A549 (cell line): Measurements from ENCODE around the gene DDR2. TPM values are rescaled to one million over a fixed set of nuclear protein-coding genes. Genes with fewer than 3 reads are reported as not detected.

Experiments used
- ATAC-seq, 2 experiments: fragments of 200-7000 bp in 1 of 2; fragments of >200 bp in 1 of 2; cut with Nextera tagmentation in 1 of 2; cut with Tn5 transposase in 1 of 2; 3 replicates each; pipeline versions ENCODE4 v1.8.0 to v1.9.1; 2018 to 2020; ENCODE audit warnings: mild to moderate bottlenecking in 1 of 2, moderate library complexity in 1 of 2
- CTCF ChIA-PET: fragments of 300-600 bp; sonication (Branson Sonifier 250); formaldehyde crosslinking; extraction: SDS; loops from one replicate; lab custom pipeline; 2021; ENCODE audit warnings: antibody characterized with exemption, inconsistent platforms; lab: Yijun Ruan, JAX
- POLR2A ChIA-PET: fragments of 350-600 bp; formaldehyde crosslinking; extraction: SDS; loops from one replicate; lab custom pipeline; 2021; ENCODE audit warnings: antibody characterized with exemption, inconsistent platforms; lab: Yijun Ruan, JAX
- DNase-seq, 2 experiments: peaks; one replicate each; pipeline versions ENCODE4 v3.0.0 to v3.0.0-alpha.2; 2011 to 2016; ENCODE audit warnings: low read depth in 1 of 2, low spot score in 1 of 2
- FAIRE-seq: peaks from 2 replicates; lab custom pipeline; 2011; peaks lifted over from hg19 to GRCh38; lab: Jason Lieb, UNC
- H3K27ac ChIP-seq, 2 experiments: fragments of >200 bp; sonication (Bioruptor Twin); formaldehyde crosslinking; 3 replicates each; pipeline ENCODE4 v1.5.1; 2016 to 2017
- H3K4me1 ChIP-seq: fragments of >200 bp; sonication (Bioruptor Twin); formaldehyde crosslinking; 3 replicates; pipeline ENCODE4 v1.6.1; 2016
- H3K4me2 ChIP-seq: fragments of >200 bp; sonication (Bioruptor Twin); formaldehyde crosslinking; 3 replicates; pipeline ENCODE4 v1.6.1; 2016
- H3K4me3 ChIP-seq: fragments of >200 bp; sonication (Bioruptor Twin); formaldehyde crosslinking; 3 replicates; pipeline ENCODE4 v1.5.1; 2016
- H3K9me3 ChIP-seq: fragments of >200 bp; sonication (Bioruptor Twin); formaldehyde crosslinking; 3 replicates; pipeline ENCODE4 v1.6.1; 2016
- CEBPB ChIP-seq, 2 experiments: fragments of >200 bp in 1 of 2; sonication (Bioruptor Twin) in 1 of 2; formaldehyde crosslinking in 1 of 2; IDR thresholded peaks; 2 replicates each; pipeline ENCODE4 v1.6.1; 2012 to 2016
- CHD2 ChIP-seq: fragments of 150-350 bp; IDR thresholded peaks from 2 replicates; pipeline ENCODE4 v1.6.1; 2014; ENCODE audit warnings: low read length; ENCODE audit not compliant: partially characterized antibody
- CHD4 ChIP-seq: fragments of 200-600 bp; sonication (generic); IDR thresholded peaks from 2 replicates; pipeline ENCODE4 v1.6.1; 2016; ENCODE audit warnings: antibody characterized with exemption, mild to moderate bottlenecking, borderline replicate concordance
- EHF ChIP-seq: fragments of 250-450 bp; sonication (Bioruptor Pico); IDR thresholded peaks from 2 replicates; pipeline ENCODE4 v1.5.0; 2020; ENCODE audit warnings: mild to moderate bottlenecking
- EHMT2 ChIP-seq: fragments of 200-600 bp; sonication (generic); IDR thresholded peaks from 2 replicates; pipeline ENCODE4 v1.6.1; 2016; ENCODE audit warnings: antibody characterized with exemption, low read depth, mild to moderate bottlenecking, moderate library complexity
- ESRRA ChIP-seq: fragments of 150-350 bp; IDR thresholded peaks from 2 replicates; pipeline ENCODE4 v1.6.1; 2014; ENCODE audit warnings: mild to moderate bottlenecking, low read length, borderline replicate concordance
- FOSL2 ChIP-seq, 2 experiments: fragments of 450-650 bp in 1 of 2; fragments of >200 bp in 1 of 2; sonication (Bioruptor Twin) in 1 of 2; formaldehyde crosslinking; IDR thresholded peaks; 2 replicates each; pipeline versions ENCODE4 v1.5.0 to v1.6.1; 2016 to 2020; ENCODE audit warnings: mild to moderate bottlenecking in 1 of 2, moderate library complexity in 1 of 2
- HDAC2 ChIP-seq: fragments of 200-600 bp; sonication (generic); IDR thresholded peaks from 2 replicates; pipeline ENCODE4 v1.6.1; 2016
- JUN ChIP-seq, 2 experiments: fragments of >200 bp; sonication (Bioruptor Twin); formaldehyde crosslinking; IDR thresholded peaks; 2 replicates in 1 of 2; 3 replicates in 1 of 2; pipeline ENCODE4 v1.6.1; 2016 to 2017
- JUNB ChIP-seq: fragments of >200 bp; sonication (Bioruptor Twin); formaldehyde crosslinking; IDR thresholded peaks from 2 replicates; pipeline ENCODE4 v1.6.1; 2016
- KDM5A ChIP-seq: fragments of 200-600 bp; sonication (generic); IDR thresholded peaks from 2 replicates; pipeline ENCODE4 v1.6.1; 2016; ENCODE audit warnings: antibody characterized with exemption, mild to moderate bottlenecking
- NFE2L2 ChIP-seq: fragments of 150-350 bp; conservative IDR thresholded peaks from 2 replicates; pipeline ENCODE4 v1.6.1; 2014; ENCODE audit warnings: low read length
- NPAS2 ChIP-seq: fragments of 250-450 bp; sonication (Bioruptor Pico); IDR thresholded peaks from 2 replicates; pipeline ENCODE4 v1.8.0; 2022; ENCODE audit warnings: mild to moderate bottlenecking, moderate library complexity, borderline replicate concordance
- NR3C1 ChIP-seq: fragments of >200 bp; sonication (Bioruptor Twin); formaldehyde crosslinking; IDR thresholded peaks from 3 replicates; pipeline ENCODE4 v1.6.1; 2017
- PHF8 ChIP-seq: fragments of 200-600 bp; sonication (generic); IDR thresholded peaks from 2 replicates; pipeline ENCODE4 v1.6.1; 2016; ENCODE audit warnings: low read depth, mild to moderate bottlenecking, antibody characterized with exemption, moderate library complexity, borderline replicate concordance
- POLR2A ChIP-seq: IDR thresholded peaks from 2 replicates; pipeline ENCODE4 v1.6.1; 2012; ENCODE audit warnings: mild to moderate bottlenecking, low read length
- POLR2AphosphoS2 ChIP-seq: conservative IDR thresholded peaks from 2 replicates; pipeline ENCODE4 v1.6.1; 2012; ENCODE audit warnings: low read length, improper control_type of control experiment, inconsistent platforms
- RFX5 ChIP-seq: fragments of 450-650 bp; IDR thresholded peaks from 2 replicates; pipeline ENCODE4 v1.7.1; 2014; ENCODE audit warnings: antibody characterized with exemption, mild to moderate bottlenecking, moderate library complexity
- TFCP2L1 ChIP-seq: fragments of 250-450 bp; sonication (Bioruptor Pico); IDR thresholded peaks from 2 replicates; pipeline ENCODE4 v1.5.0; 2021; ENCODE audit warnings: mild to moderate bottlenecking
- USF2 ChIP-seq: fragments of 450-650 bp; IDR thresholded peaks from 2 replicates; pipeline ENCODE4 v1.6.1; 2014; ENCODE audit warnings: antibody characterized with exemption
- WGBS: methylation state at CpG from one replicate; pipeline ENCODE4 v1.1.6; 2017; ENCODE audit errors: missing lambda C conversion rate; 5-methylcytosine and 5-hydroxymethylcytosine counted together
- polyA plus RNA-seq, 4 experiments: library from polyadenylated mRNA; depleted of rRNA in 3 of 4; stranded (reverse); fragments of >200 nt; fragmentation: RNase III in 1 of 4; extraction: RNeasy Plus Mini Kit Qiagen cat#74134 plus additional on column Dnase treatment in 1 of 4; gene quantifications; 2 replicates in 3 of 4; 3 replicates in 1 of 4; pipeline ENCODE4 v1.2.3, GENCODE V29; 2011 to 2017
- TF ChIP-seq, protein P1 (sequence below): fragments of >200 bp; sonication (Bioruptor Twin); formaldehyde crosslinking; IDR thresholded peaks from 3 replicates; pipeline ENCODE4 v1.5.1; 2016
- TF ChIP-seq, protein P2 (sequence below): fragments of 150-350 bp; IDR thresholded peaks from 2 replicates; pipeline ENCODE4 v1.6.1; 2014; ENCODE audit warnings: low read depth, mild to moderate bottlenecking, low read length
- TF ChIP-seq, protein P3 (sequence below): fragments of 250-450 bp; sonication (Bioruptor Pico); IDR thresholded peaks from 2 replicates; pipeline ENCODE4 v1.5.0; 2020; ENCODE audit warnings: low read depth, mild to moderate bottlenecking, moderate library complexity
- TF ChIP-seq, protein P4 (sequence below): IDR thresholded peaks from 2 replicates; pipeline ENCODE4 v1.6.1; 2012

Gene DDR2
- polyA plus RNA-seq, 2 of the 4 experiments (the other 2 are of a cell fraction), result 0.14 to 0.49 TPM

- Histone ChIP-seq H3K4me1 (peaks cover 29% of the 10 kb centered on the region; the same call in 2 of the 3 replicates), H3K4me2 (0 out of 3 replicates have a peak overlapping the region, but pooled peaks have one; percentile 14), H3K4me3 (no peak overlapping the region), H3K9me3 (no peaks in the 10 kb centered on the region), H3K27ac (0 out of 6 replicates have a peak overlapping the region, but pooled peaks of 1 of the 2 experiments have one; percentile 31)
- ATAC-seq (no peak), DNase-seq (no peak), FAIRE-seq (no peak)
- CTCF ChIA-PET, result no interaction called here
- POLR2A ChIA-PET, result no interaction called here
- TF ChIP-seq, protein P1, sequence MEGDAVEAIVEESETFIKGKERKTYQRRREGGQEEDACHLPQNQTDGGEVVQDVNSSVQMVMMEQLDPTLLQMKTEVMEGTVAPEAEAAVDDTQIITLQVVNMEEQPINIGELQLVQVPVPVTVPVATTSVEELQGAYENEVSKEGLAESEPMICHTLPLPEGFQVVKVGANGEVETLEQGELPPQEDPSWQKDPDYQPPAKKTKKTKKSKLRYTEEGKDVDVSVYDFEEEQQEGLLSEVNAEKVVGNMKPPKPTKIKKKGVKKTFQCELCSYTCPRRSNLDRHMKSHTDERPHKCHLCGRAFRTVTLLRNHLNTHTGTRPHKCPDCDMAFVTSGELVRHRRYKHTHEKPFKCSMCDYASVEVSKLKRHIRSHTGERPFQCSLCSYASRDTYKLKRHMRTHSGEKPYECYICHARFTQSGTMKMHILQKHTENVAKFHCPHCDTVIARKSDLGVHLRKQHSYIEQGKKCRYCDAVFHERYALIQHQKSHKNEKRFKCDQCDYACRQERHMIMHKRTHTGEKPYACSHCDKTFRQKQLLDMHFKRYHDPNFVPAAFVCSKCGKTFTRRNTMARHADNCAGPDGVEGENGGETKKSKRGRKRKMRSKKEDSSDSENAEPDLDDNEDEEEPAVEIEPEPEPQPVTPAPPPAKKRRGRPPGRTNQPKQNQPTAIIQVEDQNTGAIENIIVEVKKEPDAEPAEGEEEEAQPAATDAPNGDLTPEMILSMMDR, result no peak
- TF ChIP-seq NR3C1, result no peak
- TF ChIP-seq USF2, result no peak
- TF ChIP-seq NPAS2 (CRISPR knock-in tag), result no peak
- no peak for TF ChIP-seq JUNB
- TF ChIP-seq, protein P2, sequence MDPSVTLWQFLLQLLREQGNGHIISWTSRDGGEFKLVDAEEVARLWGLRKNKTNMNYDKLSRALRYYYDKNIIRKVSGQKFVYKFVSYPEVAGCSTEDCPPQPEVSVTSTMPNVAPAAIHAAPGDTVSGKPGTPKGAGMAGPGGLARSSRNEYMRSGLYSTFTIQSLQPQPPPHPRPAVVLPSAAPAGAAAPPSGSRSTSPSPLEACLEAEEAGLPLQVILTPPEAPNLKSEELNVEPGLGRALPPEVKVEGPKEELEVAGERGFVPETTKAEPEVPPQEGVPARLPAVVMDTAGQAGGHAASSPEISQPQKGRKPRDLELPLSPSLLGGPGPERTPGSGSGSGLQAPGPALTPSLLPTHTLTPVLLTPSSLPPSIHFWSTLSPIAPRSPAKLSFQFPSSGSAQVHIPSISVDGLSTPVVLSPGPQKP, result no peak
- TF ChIP-seq NFE2L2, result no peak
- no peak for TF ChIP-seq EHMT2
- no peak for TF ChIP-seq ESRRA
- TF ChIP-seq POLR2AphosphoS2, result no peak
- TF ChIP-seq JUN (IDR thresholded peaks at IDR 0.05), result no peak
- no peak for TF ChIP-seq RFX5
- TF ChIP-seq, protein P3, sequence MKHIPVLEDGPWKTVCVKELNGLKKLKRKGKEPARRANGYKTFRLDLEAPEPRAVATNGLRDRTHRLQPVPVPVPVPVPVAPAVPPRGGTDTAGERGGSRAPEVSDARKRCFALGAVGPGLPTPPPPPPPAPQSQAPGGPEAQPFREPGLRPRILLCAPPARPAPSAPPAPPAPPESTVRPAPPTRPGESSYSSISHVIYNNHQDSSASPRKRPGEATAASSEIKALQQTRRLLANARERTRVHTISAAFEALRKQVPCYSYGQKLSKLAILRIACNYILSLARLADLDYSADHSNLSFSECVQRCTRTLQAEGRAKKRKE (CRISPR knock-in tag), result no peak
- no peak for TF ChIP-seq TFCP2L1 (CRISPR knock-in tag)
- 39% methylated on average over 5 of the region's 5 CpGs for WGBS
These were observed 39.6 kb downstream of the DDR2 start for GRCh38 chr1:162671664-162672410.

DNA sequence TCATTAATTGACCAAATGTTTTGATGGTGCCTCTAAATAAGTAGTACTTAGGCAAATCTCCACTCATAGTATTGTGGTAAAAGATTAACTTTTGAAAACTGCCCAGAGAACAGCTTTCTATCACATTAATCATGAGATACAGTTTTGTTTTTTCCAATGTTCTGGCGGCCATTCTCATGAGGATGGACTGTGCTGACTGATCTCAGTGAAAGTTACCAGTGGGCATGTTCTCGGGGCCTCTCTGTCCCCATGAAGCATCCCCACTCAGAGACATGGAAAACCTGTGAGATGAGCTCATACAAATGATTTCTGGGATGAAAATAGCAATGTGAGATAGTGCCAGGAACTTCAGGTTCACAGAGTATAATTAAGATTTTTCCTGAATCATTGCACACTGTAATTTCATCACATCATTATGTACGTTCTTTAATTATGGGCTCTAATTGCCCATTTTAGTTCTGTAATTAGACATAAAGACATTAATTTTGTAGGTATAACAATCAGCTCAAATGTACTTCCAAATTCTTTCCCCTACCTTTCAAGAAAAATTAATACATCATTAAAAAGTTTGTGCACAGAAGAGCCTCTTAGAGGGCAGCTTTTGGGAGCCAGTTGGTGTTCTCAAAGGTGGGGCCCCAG, 40.5 kb downstream of the DDR2 start:
- H3K9me3 ChIP-seq, result no peaks in the 10 kb centered on the region
- no peak overlapping the region for H3K27ac ChIP-seq
- ChIA-PET CTCF (no interaction called here), POLR2A (no interaction called here)
- peak overlapping the region; percentile 4; the same call in 1 of the 3 replicates for H3K4me2 ChIP-seq
- no peak overlapping the region for H3K4me3 ChIP-seq
- 70% methylated on average over 3 of the region's 3 CpGs for WGBS
- ATAC-seq, result no peak
- no peak for DNase-seq
- TF ChIP-seq KDM5A (no peak), CHD2 (no peak), FOSL2 (IDR thresholded peaks at IDR 0.05) (no peak), FOSL2 (CRISPR knock-in tag; IDR thresholded peaks at IDR 0.05) (no peak), POLR2A (no peak), EHF (CRISPR knock-in tag) (no peak), TFCP2L1 (CRISPR knock-in tag) (no peak), CHD4 (no peak), PHF8 (no peak), CEBPB (IDR thresholded peaks at IDR 0.05) (no peak), JUNB (no peak), HDAC2 (no peak)
- TF ChIP-seq, protein P4, sequence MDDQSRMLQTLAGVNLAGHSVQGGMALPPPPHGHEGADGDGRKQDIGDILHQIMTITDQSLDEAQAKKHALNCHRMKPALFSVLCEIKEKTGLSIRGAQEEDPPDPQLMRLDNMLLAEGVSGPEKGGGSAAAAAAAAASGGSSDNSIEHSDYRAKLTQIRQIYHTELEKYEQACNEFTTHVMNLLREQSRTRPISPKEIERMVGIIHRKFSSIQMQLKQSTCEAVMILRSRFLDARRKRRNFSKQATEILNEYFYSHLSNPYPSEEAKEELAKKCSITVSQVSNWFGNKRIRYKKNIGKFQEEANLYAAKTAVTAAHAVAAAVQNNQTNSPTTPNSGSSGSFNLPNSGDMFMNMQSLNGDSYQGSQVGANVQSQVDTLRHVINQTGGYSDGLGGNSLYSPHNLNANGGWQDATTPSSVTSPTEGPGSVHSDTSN, result no peak
- FAIRE-seq, result no peak
- H3K4me1 ChIP-seq, result peaks cover 29% of the 10 kb centered on the region; the same call in 2 of the 3 replicates
